Ascending aorta (tissue), 2 donors: Measurements from ENCODE around the gene CLPSL2. TPM values are rescaled to one million over a fixed set of nuclear protein-coding genes. Genes with fewer than 3 reads are reported as not detected.
A peak's percentile ranks its signal among the peaks of the same experiment; 100 is the strongest.

Experiments
- DNase-seq, 2 donors: peaks; one replicate each; pipeline ENCODE4 v3.0.0-alpha.2; 2019; ENCODE audit warnings: low spot score in 2 of 2
- H3K27ac ChIP-seq, 2 donors: fragments of 200-600 bp; sonication (generic); one replicate each; pipeline ENCODE4 v1.5.1; 2016 to 2017; ENCODE audit warnings: mild to moderate bottlenecking in 1 of 2
- H3K27me3 ChIP-seq: fragments of 200-600 bp; sonication (generic); one replicate; pipeline ENCODE4 v1.5.1; 2017
- H3K36me3 ChIP-seq, 2 donors: fragments of 200-600 bp; sonication (generic); one replicate each; pipeline ENCODE4 v1.5.1; 2016
- H3K4me1 ChIP-seq, 2 donors: fragments of 200-600 bp; sonication (generic); one replicate each; pipeline ENCODE4 v1.5.1; 2016 to 2017; ENCODE audit warnings: mild to moderate bottlenecking in 1 of 2
- H3K4me3 ChIP-seq, 2 donors: fragments of 200-600 bp; sonication (generic); one replicate each; pipeline ENCODE4 v1.5.1; 2016 to 2017; ENCODE audit warnings: mild to moderate bottlenecking in 1 of 2
- H3K9me3 ChIP-seq, 2 donors: fragments of 200-600 bp; sonication (generic); one replicate each; pipeline ENCODE4 v1.5.1; 2016
- CTCF ChIP-seq, 3 experiments: fragments of 200-600 bp in 2 of 3; fragments of 450-650 bp in 1 of 3; sonication (generic) in 2 of 3; IDR thresholded peaks; one replicate each; pipeline ENCODE4 v1.5.1; 2016 to 2019; ENCODE audit warnings: antibody characterized with exemption in 3 of 3, mild to moderate bottlenecking in 1 of 3, moderate library complexity in 1 of 3
- intact Hi-C: fragments of 100-400 bp; cut with DNase I; formaldehyde crosslinking; loops from one replicate; pipeline ENCODE4 v1.15.1; 2023
- total RNA-seq: library from RNA; depleted of rRNA; stranded (reverse); fragments of >200 nt; gene quantifications from one replicate; pipeline ENCODE4 v1.1.0, GENCODE V29; 2016

CLPSL2 gene
- total RNA-seq: not detected

- Histone ChIP-seq H3K4me1 (peaks cover 0 to 4% of the 10 kb centered on the region in 2 donors), H3K36me3 (no peaks in the 10 kb centered on the region), H3K9me3 (no peaks in the 10 kb centered on the region), H3K4me3 (peak within 1 kb of the TSS; percentile 39 to 61), H3K27me3 (no peaks in the 10 kb centered on the region), H3K27ac (no peak within 1 kb of the TSS)
- DNase-seq: no peak
- TF ChIP-seq CTCF (IDR thresholded peaks at IDR 0.05): no peak
- intact Hi-C loops: no loop called here
These were observed at the start of gene CLPSL2 for GRCh38 chr6:35776364-35777215. CLPSL2 (plus strand) TSS chr6:35776598; CDS start chr6:35776619, 21 bp downstream.

- H3K27ac ChIP-seq: peak overlapping the region; percentile 100
- H3K27me3 ChIP-seq: no peaks in the 10 kb centered on the region
- DNase-seq: peak; percentile 66 to 95
- TF ChIP-seq CTCF (IDR thresholded peaks at IDR 0.05): no peak
- intact Hi-C loops: loop anchor here (1.0 to 10.0 kb wide), 2 partner anchors 125 to 1483 kb away; partner anchors contain the start of gene SMIM29
- peaks cover 64 to 69% of the 10 kb centered on the region in 2 donors for H3K4me1 ChIP-seq
- no peaks in the 10 kb centered on the region for H3K36me3 ChIP-seq
- H3K4me3 ChIP-seq: peak overlapping the region; percentile 68 to 72
- no peaks in the 10 kb centered on the region for H3K9me3 ChIP-seq
These were observed 49.0 kb upstream of the CLPSL2 start for GRCh38 chr6:35727231-35727934.

- Histone ChIP-seq H3K9me3 (no peaks in the 10 kb centered on the region), H3K27me3 (no peaks in the 10 kb centered on the region), H3K4me3 (peak overlapping the region; percentile 68 to 72), H3K27ac (peak overlapping the region; percentile 100), H3K36me3 (no peaks in the 10 kb centered on the region), H3K4me1 (peaks cover 70 to 76% of the 10 kb centered on the region in 2 donors)
- peak in 1 of 3 experiments; percentile 9 for TF ChIP-seq CTCF (IDR thresholded peaks at IDR 0.05)
- intact Hi-C loops: loop anchor here (1.0 to 10.0 kb wide), 2 partner anchors 126 to 1483 kb away; partner anchors contain the start of gene SMIM29
- peak; percentile 85 to 97 for DNase-seq
These were observed 48.3 kb upstream of the CLPSL2 start for GRCh38 chr6:35727935-35728682.

GRCh38 chr6:35728683-35729678 lies 47.4 kb upstream of the CLPSL2 start:
- peak in 1 of 3 experiments; percentile 8 for TF ChIP-seq CTCF (IDR thresholded peaks at IDR 0.05)
- no peaks in the 10 kb centered on the region for H3K27me3 ChIP-seq
- H3K4me1 ChIP-seq: peaks cover 65 to 84% of the 10 kb centered on the region in 2 donors
- no peaks in the 10 kb centered on the region for H3K36me3 ChIP-seq
- intact Hi-C loops: loop anchor here (10.0 kb wide), 1 partner anchor 1484 kb away; the partner anchor contains the start of gene SMIM29
- H3K27ac ChIP-seq: peak overlapping the region; percentile 100
- peak in 1 of 2 donors; percentile 73 for DNase-seq
- peak overlapping the region in 1 of 2 donors; percentile 72 for H3K4me3 ChIP-seq
- no peaks in the 10 kb centered on the region for H3K9me3 ChIP-seq
